HG03280 (cell line): Measurements from ENCODE around the gene ZNF610.
"Not testable (repeated sequence)": the region's sequence is repeated elsewhere in the genome, so short reads cannot be mapped to it uniquely, and the experiment has no call there.

ENCODE experiments used
- ATAC-seq: cut with Tn5 transposase; IDR thresholded peaks from one replicate; pipeline ENCODE4 v1.9.1; 2021; ENCODE audit warnings: mild to moderate bottlenecking, moderate library complexity; ENCODE audit not compliant: unreplicated experiment

The ZNF610 gene

GRCh38 chr19:52336117-52336790 is at the start of gene ZNF610:
Gene ZNF610, plus strand, starts transcription at chr19:52336243. Its CDS starts 12,930 bp downstream, at chr19:52349173.
- peak; percentile 75 for ATAC-seq

GRCh38 chr19:52286256-52286655 is 49.8 kb upstream of the ZNF610 start:
- ATAC-seq: no peak

DNA sequence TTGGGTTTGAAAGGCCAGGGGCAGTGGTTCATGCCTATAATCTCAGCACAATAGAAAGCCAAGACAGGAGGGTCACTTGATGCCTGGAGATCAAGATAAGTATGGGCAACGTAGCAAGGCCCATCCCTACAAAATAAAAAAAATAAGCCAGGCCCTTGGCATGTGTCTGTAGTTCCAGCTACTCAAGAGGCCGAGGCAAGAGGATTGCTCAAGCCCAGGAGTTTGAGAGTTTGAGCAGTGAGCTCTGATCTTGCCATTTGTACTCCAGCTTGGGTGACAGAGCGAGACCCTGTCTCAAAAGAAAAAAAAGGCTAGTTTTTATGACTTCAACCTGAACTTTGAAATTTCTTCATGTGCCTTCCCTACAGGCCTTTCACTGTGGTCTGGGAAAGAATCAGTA is 44.3 kb upstream of the ZNF610 start:
- ATAC-seq: no peak

DNA sequence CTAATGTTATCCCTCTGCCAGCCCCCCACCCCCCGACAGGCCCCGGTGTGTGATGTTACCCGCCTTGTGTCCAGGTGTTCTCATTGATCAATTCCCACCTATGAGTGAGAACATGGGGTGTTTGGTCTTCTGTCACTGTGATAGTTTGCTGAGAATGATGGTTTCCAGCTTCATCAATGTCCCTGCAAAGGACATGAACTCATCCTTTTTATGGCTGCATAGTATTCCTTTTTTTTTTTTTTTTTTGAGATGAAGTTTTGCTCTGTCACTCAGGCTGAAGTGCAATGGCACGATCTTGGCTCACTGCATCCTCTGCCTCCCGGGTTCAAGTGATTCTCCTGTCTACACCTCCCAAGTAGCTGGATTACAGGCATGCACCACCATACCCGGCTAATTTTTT is 43.1 kb upstream of the ZNF610 start:
- not testable (repeated sequence) for ATAC-seq

- peak; percentile 15 for ATAC-seq
These were observed 39.7 kb upstream of the ZNF610 start for GRCh38 chr19:52296400-52296772.

DNA sequence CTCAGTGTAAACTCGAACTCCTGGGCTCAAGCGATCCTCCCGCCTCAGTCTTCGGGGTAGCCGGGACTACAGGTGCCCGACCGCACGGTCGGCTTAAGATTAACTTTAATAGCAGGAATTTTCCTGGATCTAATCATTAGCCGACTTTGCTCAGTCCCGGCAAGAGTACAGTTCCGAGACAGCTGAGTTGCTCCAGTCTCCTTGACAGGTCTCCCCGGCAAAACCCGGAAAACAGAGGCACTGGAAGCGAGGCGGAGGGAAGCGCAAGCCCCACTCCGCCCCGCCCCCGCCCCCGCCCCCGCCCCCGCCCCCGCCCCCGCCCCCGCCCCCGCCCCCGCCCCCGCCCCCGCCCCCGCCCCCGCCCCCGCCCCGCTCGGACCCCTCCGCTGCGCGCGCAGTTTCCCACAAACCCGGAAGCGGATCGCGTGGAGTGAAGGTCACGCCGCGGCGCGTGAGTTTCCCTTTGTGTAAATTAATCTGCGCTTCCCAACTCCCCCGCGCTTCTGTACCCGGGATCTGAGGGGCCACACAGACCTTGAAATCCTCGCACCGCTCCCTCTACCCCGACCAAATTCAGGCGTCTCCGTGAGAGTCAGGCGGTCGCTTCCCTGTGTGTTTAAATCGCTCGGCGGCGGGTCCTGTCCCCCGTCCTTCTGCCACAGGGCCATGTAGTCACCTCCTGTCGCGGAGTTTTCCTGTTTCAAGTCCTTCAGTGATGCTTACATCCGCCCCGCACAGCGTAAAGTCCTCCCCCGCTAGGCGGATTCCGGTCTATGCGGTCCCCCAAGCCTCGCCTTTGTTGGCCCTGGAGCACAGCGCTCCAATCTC is 39.1 kb upstream of the ZNF610 start, which contains the start of gene ZNF480:
Gene ZNF480 (plus strand): TSS at position 397 of the 828 bp plus-strand sequence. CDS start 3,244 bp downstream, outside the sequence.
- peak; percentile 51 for ATAC-seq

DNA sequence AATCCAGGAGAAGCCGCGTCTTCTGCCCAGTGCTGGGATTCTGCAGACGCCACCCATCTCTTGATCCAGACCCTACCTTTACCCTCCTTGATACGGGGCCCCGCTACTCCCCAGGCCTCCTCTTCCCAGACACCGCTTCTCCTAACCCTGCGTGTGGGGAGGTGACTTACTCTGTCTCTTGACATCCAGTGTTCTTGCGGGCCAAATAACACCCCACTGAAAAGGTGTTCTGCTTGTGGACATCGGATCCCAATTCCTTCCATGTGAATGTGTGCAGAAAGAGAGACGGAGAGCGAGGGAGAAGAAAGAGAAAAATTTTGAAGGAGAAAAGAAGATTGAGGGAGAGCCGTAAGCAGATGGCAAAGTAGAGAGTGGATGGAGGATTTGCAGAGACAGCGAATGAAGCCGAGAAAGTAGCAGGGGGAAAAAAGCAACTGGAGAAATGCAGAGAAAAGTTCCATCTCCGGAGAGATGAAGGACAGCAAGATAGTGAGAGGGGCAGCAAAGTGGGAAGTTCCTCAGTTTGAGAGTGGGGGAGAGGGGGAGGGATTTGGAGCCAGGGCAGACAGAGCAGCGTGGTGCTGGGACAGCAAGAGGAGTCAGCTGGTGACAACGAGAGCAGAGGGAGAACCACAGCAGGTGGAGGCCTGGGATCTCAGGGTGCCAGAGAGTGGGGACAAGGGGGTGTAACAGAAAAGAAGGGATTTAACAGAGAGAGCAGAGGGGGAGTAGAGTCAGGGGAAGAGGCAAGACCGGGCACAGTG is 38.3 kb upstream of the ZNF610 start:
- ATAC-seq: no peak

DNA sequence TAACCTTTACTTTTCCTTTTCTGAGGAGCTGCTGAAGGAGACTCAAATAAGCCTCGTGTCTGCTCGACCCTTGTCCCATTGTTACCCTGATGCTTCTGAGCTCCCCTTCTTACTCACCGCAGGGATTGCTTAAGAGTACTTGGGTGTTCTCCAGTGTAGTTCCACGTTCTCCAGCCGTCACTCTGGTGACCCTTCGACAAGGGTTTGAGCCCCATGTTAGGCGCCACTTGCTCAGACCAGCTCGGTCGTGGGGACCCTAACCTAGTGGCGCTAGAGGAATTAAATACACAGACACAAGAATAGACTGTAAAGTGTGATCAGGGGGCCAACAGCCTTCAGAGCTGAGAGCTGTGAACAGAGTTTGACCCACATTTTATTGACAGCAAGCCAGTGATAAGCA is 28.8 kb upstream of the ZNF610 start:
- ATAC-seq: no peak

DNA sequence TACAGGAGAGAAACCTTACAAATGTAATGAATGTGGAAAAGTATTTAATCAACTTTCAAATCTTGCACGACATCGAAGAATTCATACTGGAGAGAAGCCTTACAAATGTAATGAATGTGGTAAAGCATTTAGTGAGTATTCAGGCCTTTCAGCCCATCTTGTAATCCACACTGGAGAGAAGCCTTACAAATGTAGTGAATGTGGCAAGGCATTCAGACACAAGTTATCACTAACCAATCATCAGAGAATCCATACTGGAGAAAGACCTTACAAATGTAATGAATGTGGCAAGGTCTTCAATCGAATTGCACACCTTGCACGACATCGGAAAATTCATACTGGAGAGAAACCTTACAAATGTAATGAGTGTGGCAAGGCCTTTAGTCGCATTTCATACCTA is 13.6 kb upstream of the ZNF610 start:
- ATAC-seq: no peak

GRCh38 chr19:52331757-52332156 is 4.3 kb upstream of the ZNF610 start:
- no peak for ATAC-seq

- ATAC-seq: peak; percentile 35
These were observed 301 bp upstream of the ZNF610 start for GRCh38 chr19:52335768-52336116.

DNA sequence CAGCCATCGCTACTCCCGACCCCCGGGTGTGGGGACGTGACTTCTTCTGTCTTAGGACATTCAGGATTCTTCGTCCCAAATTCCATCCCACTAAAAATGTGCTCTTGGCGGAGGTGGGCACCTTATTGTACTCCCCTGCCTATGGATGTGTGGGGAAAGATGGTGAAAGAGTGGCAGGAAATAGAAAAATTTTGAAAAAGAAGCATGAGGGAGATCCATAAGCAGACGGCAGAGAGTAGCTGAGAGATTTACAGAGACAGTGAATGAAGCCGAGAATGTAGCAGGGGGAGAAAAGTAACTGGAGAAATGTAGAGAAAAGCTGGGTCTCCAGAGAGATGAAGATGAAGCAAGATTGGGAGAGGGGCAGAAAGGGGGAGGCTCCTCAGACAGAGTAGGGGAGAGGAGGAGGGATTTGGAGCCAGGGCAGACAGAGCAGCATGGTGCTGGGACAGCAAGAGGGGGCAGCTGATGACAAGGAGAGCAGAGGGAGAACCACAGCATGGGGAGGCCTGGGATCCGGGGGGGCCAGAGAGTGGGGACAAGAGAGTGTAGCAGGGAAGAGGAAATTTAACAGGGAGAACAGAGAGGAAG is 843 bp downstream of the ZNF610 start:
- ATAC-seq: no peak

DNA sequence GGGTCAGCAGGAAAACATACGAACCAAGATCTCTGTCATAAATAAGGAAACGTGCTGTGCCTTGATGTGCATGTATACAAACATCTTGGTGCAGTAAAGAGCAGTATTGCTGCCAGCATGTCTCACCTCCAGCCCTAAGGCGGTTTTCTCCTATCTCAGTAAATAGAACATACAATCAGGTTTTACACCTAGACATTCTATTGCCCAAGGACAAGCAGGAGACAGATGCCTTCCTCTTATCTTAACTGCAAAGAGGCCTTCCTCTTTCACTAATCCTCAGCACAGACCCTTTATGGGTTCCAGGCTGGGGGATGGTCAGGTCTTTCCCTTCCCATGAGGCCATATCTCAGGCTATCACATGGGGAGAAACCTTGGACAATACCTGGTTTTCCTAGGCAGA is 3.0 kb downstream of the ZNF610 start:
- not testable (repeated sequence) for ATAC-seq

DNA sequence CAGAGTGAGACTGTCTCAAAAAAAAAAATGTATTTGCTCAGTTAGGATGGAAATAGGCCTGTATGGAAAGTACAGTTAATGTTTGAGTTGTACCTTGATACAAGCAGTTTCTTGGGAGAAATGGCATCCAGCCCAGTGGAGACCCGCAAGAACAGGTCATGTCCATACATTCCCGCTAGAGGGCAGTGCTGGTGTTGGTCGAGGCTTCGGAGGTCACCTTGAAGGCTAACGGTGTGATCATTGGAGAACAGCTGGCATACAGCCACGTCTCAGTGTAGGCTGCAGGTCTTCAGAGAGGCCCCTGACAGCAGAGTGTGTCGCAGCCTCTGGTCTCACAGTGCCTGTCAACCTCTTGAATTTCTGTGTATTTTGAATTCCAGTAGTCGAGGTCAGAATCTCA is 7.5 kb downstream of the ZNF610 start:
- no peak for ATAC-seq

DNA sequence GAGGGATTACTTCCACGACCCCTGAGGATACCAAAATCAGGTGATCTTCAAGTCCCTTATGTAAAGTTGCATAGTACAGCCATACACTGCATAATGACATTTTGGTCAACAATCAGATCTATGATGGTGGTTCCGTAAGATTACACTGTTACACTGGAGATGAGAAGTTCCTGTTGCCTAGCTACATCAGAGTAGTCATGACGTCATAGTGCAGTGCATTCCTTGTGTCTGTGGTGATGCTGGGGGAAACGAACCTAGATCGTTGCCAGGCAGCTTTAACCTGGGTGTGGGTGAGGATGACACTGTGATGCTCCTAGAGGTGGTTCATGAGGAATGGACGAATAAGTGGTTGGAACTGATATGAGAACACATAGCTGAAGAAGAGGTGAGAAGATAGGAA is 9.1 kb downstream of the ZNF610 start:
- ATAC-seq: no peak

GRCh38 chr19:52351512-52351911 is 15.5 kb downstream of the ZNF610 start:
- ATAC-seq: no peak

- no peak for ATAC-seq
These were observed 30.4 kb downstream of the ZNF610 start for GRCh38 chr19:52366414-52366824.

- ATAC-seq: no peak
These were observed 33.7 kb downstream of the ZNF610 start, which contains the start of gene ZNF880 for GRCh38 chr19:52369559-52370340. Gene ZNF880, plus strand, starts transcription at chr19:52369923. Its CDS starts 43 bp downstream, at chr19:52369966.

GRCh38 chr19:52370341-52370710 is 34.3 kb downstream of the ZNF610 start:
- no peak for ATAC-seq

GRCh38 chr19:52391135-52391534 is 55.1 kb downstream of the ZNF610 start:
- ATAC-seq: no peak
